Ishikawa (cell line): ENCODE data around the gene HOXA10.
A peak's percentile ranks its signal among the peaks of the same experiment; 100 is the strongest.

Experiments used
- CEBPB ChIP-seq: IDR thresholded peaks from 2 replicates; pipeline ENCODE4 v1.6.1; 2012
- CREB1 ChIP-seq: IDR thresholded peaks from 2 replicates; pipeline ENCODE4 v1.6.1; 2012; ENCODE audit warnings: low read depth
- EGR1 ChIP-seq: IDR thresholded peaks from 2 replicates; pipeline ENCODE4 v1.6.1; 2012
- EP300 ChIP-seq: IDR thresholded peaks from 2 replicates; pipeline ENCODE4 v1.6.1; 2012; ENCODE audit warnings: borderline replicate concordance
- FOXM1 ChIP-seq: IDR thresholded peaks from 2 replicates; pipeline ENCODE4 v1.6.1; 2012; ENCODE audit warnings: low read depth, borderline replicate concordance
- MAX ChIP-seq: IDR thresholded peaks from 2 replicates; pipeline ENCODE4 v1.6.1; 2012
- NFIC ChIP-seq: IDR thresholded peaks from 2 replicates; pipeline ENCODE4 v1.6.1; 2012
- RAD21 ChIP-seq: IDR thresholded peaks from 2 replicates; pipeline ENCODE4 v1.6.1; 2012; ENCODE audit warnings: low read depth
- REST ChIP-seq: IDR thresholded peaks from 2 replicates; pipeline ENCODE4 v1.6.1; 2012; ENCODE audit warnings: low read depth, mild to moderate bottlenecking
- TAF1 ChIP-seq: IDR thresholded peaks from 2 replicates; pipeline ENCODE4 v1.6.1; 2012; ENCODE audit warnings: low read depth, mild to moderate bottlenecking
- TCF12 ChIP-seq: IDR thresholded peaks from 2 replicates; pipeline ENCODE4 v1.6.1; 2012; ENCODE audit warnings: low read depth
- TEAD4 ChIP-seq: IDR thresholded peaks from 2 replicates; pipeline ENCODE4 v1.6.1; 2012
- YY1 ChIP-seq: IDR thresholded peaks from 2 replicates; pipeline ENCODE4 v1.6.1; 2012; ENCODE audit warnings: low read depth
- ZBTB7A ChIP-seq: IDR thresholded peaks from 2 replicates; pipeline ENCODE4 v1.6.1; 2012; ENCODE audit warnings: low read depth
- TF ChIP-seq, protein P1 (sequence below): IDR thresholded peaks from 2 replicates; pipeline ENCODE4 v1.6.1; 2012

The HOXA10 gene

GRCh38 chr7:27201580-27202017 is 27.5 kb upstream of the HOXA10 start:
- no peak for TF ChIP-seq FOXM1

- TF ChIP-seq EP300 (no peak), EGR1 (no peak), TEAD4 (no peak), MAX (no peak), REST (no peak), ZBTB7A (no peak), CREB1 (no peak), YY1 (no peak), RAD21 (no peak), CEBPB (no peak), FOXM1 (no peak), TCF12 (no peak)
- TF ChIP-seq, protein P1, sequence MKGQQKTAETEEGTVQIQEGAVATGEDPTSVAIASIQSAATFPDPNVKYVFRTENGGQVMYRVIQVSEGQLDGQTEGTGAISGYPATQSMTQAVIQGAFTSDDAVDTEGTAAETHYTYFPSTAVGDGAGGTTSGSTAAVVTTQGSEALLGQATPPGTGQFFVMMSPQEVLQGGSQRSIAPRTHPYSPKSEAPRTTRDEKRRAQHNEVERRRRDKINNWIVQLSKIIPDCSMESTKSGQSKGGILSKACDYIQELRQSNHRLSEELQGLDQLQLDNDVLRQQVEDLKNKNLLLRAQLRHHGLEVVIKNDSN = no peak
Measured at GRCh38 chr7:27200761-27201579, 26.9 kb upstream of the HOXA10 start.

DNA sequence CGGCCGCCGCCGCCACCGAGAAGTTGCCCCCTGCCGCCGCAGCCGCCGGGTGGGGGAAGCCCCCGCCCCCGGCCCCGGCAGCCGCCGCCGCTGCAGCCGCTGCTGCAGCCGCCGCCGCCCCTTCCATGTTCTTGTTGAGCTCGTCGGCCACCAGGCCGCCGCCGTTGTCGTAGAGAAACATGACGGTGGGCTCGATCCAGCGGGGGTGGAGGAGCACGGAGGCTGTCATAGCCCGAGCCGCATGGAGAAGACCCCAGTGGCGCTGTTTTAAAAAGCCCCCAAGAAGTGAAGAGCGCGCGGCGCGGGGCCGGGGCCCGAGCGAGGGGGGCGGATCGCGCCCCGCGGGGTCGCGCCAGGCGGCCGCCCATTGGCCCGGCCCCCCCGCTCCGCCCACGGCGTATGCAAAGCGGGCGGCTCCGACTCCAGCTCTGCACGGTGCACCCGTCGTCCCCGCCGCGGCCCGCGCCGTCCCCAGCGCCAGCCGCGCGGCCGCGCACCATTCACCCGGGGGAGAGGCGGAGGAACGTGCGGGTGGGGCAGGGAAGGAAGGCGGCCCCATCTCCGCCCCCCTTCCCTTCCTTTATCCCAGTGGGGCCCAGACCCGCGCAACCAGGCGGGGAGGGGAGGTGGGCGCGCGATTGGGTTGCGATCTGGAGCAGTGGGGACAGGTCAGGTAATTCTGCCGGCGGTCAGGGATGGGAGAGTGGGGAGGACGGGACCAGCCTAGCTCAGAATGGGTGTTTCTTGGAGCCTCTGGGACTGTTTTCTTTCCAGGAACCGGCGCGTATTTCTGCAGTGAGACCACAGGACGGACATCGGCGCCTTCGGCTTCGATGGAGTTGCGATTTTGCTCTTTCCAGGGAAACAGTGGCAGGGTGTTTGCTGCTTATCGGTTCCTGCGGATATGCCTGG is 26.0 kb upstream of the HOXA10 start, which contains the start of gene HOXA13:
TSS of gene HOXA13 (minus strand) at position 243 of the 912 bp plus-strand sequence. CDS start at position 229, 14 bp downstream.
- TF ChIP-seq EGR1 (peak; percentile 50), MAX (peak; percentile 45; the same call in 1 of the 2 replicates), CEBPB (no peak), ZBTB7A (peak; percentile 18; the same call in 1 of the 2 replicates), EP300 (no peak), CREB1 (no peak), NFIC (no peak)

- no peak for TF ChIP-seq CEBPB
- TF ChIP-seq ZBTB7A = 0 out of 2 replicates have a peak, but pooled peaks have one; percentile 18
- TF ChIP-seq TEAD4 = no peak
- no peak for TF ChIP-seq YY1
- TF ChIP-seq TAF1 = no peak
- TF ChIP-seq NFIC = no peak
- TF ChIP-seq FOXM1 = no peak
- TF ChIP-seq MAX = peak; percentile 48; the same call in 1 of the 2 replicates
- TF ChIP-seq, protein P1 = no peak
- no peak for TF ChIP-seq TCF12
- TF ChIP-seq RAD21 = no peak
- TF ChIP-seq REST = no peak
Measured at GRCh38 chr7:27198871-27199801, 25.0 kb upstream of the HOXA10 start.
